ENCODE results near the gene ARHGAP24. TPM values are rescaled to one million over a fixed set of nuclear protein-coding genes. Genes with fewer than 3 reads are reported as not detected.

Gene ARHGAP24
- total and polyA plus RNA-seq, 2 experiments from 2014 or later, result 19.5 to 29.6 TPM

DNA sequence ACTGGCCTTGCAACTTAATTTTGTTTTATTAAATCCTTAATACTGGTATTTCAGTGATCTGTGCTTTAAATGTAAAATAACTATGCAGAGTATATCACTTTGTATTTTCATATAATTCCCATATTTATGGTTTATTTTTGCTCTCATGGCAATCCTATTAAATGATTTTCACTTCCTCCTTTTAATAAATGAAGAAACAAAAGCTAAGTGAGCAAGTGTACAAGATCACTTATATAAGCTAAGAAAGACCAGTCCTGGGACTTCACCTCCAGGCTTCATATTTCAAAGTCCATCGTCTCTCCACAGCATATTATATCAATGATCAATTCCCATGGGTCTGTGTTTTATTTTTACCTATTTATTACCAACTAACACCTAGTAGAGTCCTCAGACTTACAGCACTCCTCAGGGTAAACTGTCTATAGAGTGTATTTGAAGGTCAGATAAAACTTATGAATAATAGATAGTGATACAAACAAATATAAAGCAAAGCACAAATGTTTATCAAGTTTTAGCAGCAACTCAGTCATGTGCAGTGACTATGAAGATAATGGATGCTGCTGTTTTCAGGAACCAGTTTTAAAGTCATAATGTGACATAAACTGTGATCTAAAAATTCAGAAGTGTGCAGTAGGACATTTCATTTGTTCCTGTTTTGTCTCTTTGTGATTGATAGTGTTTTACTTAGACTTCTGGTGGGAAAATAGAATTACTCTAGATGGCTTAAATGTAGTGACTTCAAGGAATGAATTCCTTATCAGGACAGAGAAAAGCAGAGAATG, 56.8 kb downstream of the ARHGAP24 start:
- no peak overlapping the region for H3K4me3 ChIP-seq
- H3K27me3 ChIP-seq, result no peaks in the 10 kb centered on the region
- no peak overlapping the region for H2AFZ ChIP-seq
- H3K9me2 ChIP-seq (replicated peaks; ENCODE audit: insufficient read depth), result no peaks in the 10 kb centered on the region
- no peaks in the 10 kb centered on the region for H4K20me1 ChIP-seq (ENCODE audit: insufficient read depth, poor library complexity, severe bottlenecking)
- H3K79me2 ChIP-seq, result peaks cover 4% of the 10 kb centered on the region
- H3K36me3 ChIP-seq (replicated peaks; ENCODE audit: insufficient read depth, low read depth), result no peaks in the 10 kb centered on the region
- no peak overlapping the region for H3K4me2 ChIP-seq
- no peak for DNase-seq (ENCODE audit: low spot score)
- H3K4me1 ChIP-seq (ENCODE audit: insufficient read depth), result no peaks in the 10 kb centered on the region
- TF ChIP-seq EZH2 (IDR thresholded peaks at IDR 0.05; ENCODE audit: borderline replicate concordance) (no peak), EZH2phosphoT487 (IDR thresholded peaks at IDR 0.05; ENCODE audit: low read depth, severe bottlenecking, unreplicated experiment) (no peak)
- TF ChIP-seq, protein P1, sequence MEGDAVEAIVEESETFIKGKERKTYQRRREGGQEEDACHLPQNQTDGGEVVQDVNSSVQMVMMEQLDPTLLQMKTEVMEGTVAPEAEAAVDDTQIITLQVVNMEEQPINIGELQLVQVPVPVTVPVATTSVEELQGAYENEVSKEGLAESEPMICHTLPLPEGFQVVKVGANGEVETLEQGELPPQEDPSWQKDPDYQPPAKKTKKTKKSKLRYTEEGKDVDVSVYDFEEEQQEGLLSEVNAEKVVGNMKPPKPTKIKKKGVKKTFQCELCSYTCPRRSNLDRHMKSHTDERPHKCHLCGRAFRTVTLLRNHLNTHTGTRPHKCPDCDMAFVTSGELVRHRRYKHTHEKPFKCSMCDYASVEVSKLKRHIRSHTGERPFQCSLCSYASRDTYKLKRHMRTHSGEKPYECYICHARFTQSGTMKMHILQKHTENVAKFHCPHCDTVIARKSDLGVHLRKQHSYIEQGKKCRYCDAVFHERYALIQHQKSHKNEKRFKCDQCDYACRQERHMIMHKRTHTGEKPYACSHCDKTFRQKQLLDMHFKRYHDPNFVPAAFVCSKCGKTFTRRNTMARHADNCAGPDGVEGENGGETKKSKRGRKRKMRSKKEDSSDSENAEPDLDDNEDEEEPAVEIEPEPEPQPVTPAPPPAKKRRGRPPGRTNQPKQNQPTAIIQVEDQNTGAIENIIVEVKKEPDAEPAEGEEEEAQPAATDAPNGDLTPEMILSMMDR (IDR thresholded peaks at IDR 0.05; ENCODE audit: poor library complexity), result no peak
- WGBS (ENCODE audit: low lambda C conversion rate, missing lambda C conversion rate), result 83% methylated on average over 1 of the region's 1 CpG
- H3K27ac ChIP-seq, result no peak overlapping the region
- no peaks in the 10 kb centered on the region for H3K9me3 ChIP-seq (ENCODE audit: low read depth)

DNA sequence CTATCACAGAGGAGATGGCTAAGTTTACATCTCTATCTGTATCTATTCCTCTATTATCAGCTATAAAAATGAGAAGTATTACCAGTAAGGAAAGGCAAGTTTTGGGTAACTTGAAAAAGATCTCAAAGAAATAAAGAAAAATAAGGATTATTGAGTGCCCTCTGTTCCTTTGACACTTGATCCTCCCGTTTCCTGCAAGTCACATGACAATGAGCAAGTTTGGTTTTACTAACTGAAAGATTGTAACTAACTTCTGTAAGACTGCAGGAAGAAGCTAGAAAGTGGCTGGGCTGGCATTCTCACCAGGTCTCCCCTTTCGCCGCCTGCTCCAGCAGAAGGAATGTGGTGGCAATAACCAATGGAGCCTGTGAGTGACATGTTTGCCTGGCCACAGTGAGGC, 59.2 kb downstream of the ARHGAP24 start:
- Histone ChIP-seq H3K4me3 (no peak overlapping the region), H3K4me1 (ENCODE audit: insufficient read depth) (no peaks in the 10 kb centered on the region), H3K27me3 (no peaks in the 10 kb centered on the region), H3K9me2 (replicated peaks; ENCODE audit: insufficient read depth) (no peaks in the 10 kb centered on the region), H3K9me3 (ENCODE audit: low read depth) (no peaks in the 10 kb centered on the region), H3K27ac (no peak overlapping the region), H3K4me2 (no peak overlapping the region), H3K79me2 (peaks cover 4% of the 10 kb centered on the region), H4K20me1 (ENCODE audit: insufficient read depth, poor library complexity, severe bottlenecking) (no peaks in the 10 kb centered on the region), H3K36me3 (replicated peaks; ENCODE audit: insufficient read depth, low read depth) (no peaks in the 10 kb centered on the region), H2AFZ (no peak overlapping the region)
- WGBS (ENCODE audit: low lambda C conversion rate, missing lambda C conversion rate), result 94% methylated on average over 3 of the region's 3 CpGs
- no peak for DNase-seq (ENCODE audit: low spot score)
- no peak for TF ChIP-seq EZH2phosphoT487 (IDR thresholded peaks at IDR 0.05; ENCODE audit: low read depth, severe bottlenecking, unreplicated experiment)
- TF ChIP-seq, protein P1 (IDR thresholded peaks at IDR 0.05; ENCODE audit: poor library complexity), result no peak
- no peak for TF ChIP-seq EZH2 (IDR thresholded peaks at IDR 0.05; ENCODE audit: borderline replicate concordance)

DNA sequence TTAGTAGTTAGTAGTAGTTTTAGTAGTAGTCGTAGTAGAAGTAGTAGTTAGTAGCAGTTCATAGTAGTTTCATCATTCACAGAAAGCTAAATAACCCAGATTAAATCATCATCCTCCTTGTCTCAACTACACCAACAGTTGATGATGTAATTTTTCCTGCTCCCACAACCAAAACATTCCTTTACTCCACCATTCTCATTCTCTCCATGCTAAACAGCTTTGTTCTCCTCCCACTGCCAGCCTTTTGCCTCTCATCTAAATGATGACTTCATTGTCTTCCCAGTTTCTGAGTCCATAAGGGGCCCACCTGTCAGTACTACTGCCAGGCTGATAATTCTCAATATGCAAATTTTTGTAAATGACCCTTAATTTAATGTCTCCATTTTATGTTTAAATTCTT, 68.9 kb downstream of the ARHGAP24 start:
- TF ChIP-seq EZH2phosphoT487 (IDR thresholded peaks at IDR 0.05; ENCODE audit: low read depth, severe bottlenecking, unreplicated experiment), result no peak
- TF ChIP-seq EZH2 (IDR thresholded peaks at IDR 0.05; ENCODE audit: borderline replicate concordance), result no peak
- TF ChIP-seq, protein P1 (IDR thresholded peaks at IDR 0.05; ENCODE audit: poor library complexity), result no peak
- WGBS (ENCODE audit: low lambda C conversion rate, missing lambda C conversion rate), result 91% methylated on average over 1 of the region's 1 CpG

More for the DNA sequence above, 68.9 kb downstream of the ARHGAP24 start:
- H3K27ac ChIP-seq, result no peak overlapping the region
- peaks cover 4% of the 10 kb centered on the region for H3K79me2 ChIP-seq
- H3K4me1 ChIP-seq (ENCODE audit: insufficient read depth), result no peaks in the 10 kb centered on the region
- H3K9me2 ChIP-seq (replicated peaks; ENCODE audit: insufficient read depth), result no peaks in the 10 kb centered on the region
- H2AFZ ChIP-seq, result no peak overlapping the region
- H3K36me3 ChIP-seq (replicated peaks; ENCODE audit: insufficient read depth, low read depth), result no peaks in the 10 kb centered on the region
- H3K4me2 ChIP-seq, result no peak overlapping the region
- no peaks in the 10 kb centered on the region for H4K20me1 ChIP-seq (ENCODE audit: insufficient read depth, poor library complexity, severe bottlenecking)
- H3K27me3 ChIP-seq, result no peaks in the 10 kb centered on the region
- H3K4me3 ChIP-seq, result no peak overlapping the region
- DNase-seq (ENCODE audit: low spot score), result no peak
- no peaks in the 10 kb centered on the region for H3K9me3 ChIP-seq (ENCODE audit: low read depth)
